GM23248 (cell line): ENCODE measurements around the gene LPA.
"Not testable (repeated sequence)": the region's sequence is repeated elsewhere in the genome, so short reads cannot be mapped to it uniquely, and the experiment has no call there.

Source experiments
- EZH2 ChIP-seq: fragments of 200-600 bp; sonication (generic); IDR thresholded peaks from 2 replicates; pipeline ENCODE4 v1.6.1; 2018; ENCODE audit warnings: antibody characterized with exemption, mild to moderate bottlenecking; ENCODE audit not compliant: insufficient read depth, poor library complexity, severe bottlenecking
- EZH2phosphoT487 ChIP-seq: fragments of 200-600 bp; sonication (generic); IDR thresholded peaks from 2 replicates; pipeline ENCODE4 v1.6.1; 2018; ENCODE audit warnings: antibody characterized with exemption, moderate library complexity, mild to moderate bottlenecking, low read depth; ENCODE audit not compliant: insufficient read depth

DNA sequence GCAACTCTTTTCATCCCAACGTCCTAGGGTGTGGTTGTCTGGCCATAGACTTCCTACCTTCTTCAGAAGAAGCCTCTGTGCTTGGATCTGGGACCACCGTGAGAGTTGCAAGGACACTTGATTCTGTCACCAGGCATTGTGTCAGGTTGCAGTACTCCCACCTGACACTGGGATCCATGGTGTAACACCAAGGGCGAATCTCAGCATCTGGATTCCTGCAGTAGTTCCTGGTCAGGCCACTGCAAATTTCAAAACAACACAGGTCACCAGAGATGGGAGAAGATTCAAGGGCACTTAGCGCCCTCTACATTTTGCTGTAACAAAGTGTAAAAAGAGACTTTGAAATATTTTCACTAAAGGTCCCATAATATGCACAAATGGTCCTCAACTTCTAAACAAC, 68.8 kb downstream of the LPA start:
- not testable (repeated sequence) for TF ChIP-seq EZH2, EZH2phosphoT487
